HG03469 (cell line): ENCODE data around the gene CLDN19.

Experiments
- ATAC-seq: cut with Tn5 transposase; IDR thresholded peaks from one replicate; pipeline ENCODE4 v1.9.1; 2021; ENCODE audit warnings: mild to moderate bottlenecking, moderate library complexity, moderate number of reproducible peaks; ENCODE audit not compliant: unreplicated experiment

The CLDN19 gene

DNA sequence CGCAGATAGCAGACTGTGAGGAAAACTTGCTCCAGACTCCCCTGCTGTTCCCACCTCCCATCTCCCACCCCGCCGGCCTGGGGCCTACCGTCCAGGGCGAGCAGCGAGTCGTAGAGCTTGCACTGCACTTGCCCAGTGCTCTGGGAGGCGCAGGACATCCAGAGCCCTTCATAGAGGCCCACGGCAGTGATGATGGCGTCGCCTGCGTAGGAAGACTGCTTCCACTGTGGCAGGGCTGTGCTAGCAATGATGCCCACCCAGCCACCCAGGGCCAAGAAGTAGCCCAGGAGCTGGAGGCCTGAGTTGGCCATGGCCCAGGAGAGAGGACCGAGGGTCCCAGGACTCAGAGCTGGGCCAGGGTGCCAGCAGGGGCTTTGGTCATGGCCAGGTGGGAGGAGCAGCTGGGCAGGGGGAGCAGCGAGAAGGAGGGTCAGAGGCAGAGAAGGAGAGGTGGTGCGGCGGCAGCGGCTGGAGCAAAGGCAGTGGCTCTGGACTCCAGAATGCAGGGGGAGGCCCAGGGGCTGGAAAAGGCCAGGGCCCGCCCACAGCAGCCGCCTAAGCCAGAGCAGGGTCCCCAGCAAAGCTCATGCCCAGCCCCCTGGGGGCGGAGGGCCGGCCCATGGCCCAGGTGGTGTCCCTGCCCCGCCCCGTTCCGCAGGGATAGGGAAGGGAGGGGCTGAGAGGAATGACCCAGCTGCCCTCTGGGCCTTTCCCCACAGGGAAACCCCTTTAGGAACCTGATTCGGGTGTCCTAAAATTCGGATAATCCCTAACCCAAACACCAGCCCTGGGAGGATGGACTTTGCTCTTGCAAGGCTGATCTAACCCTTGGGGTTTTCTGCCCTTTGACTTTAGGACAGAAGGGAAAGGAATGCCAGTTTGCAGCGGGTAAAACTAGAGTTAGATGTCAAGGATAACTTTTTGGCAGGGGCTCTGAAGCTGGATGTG lies at the start of gene CLDN19:
CLDN19 (minus strand) TSS at position 484 of the 948 bp plus-strand sequence; CDS start at position 311, 173 bp downstream.
- ATAC-seq = no peak

DNA sequence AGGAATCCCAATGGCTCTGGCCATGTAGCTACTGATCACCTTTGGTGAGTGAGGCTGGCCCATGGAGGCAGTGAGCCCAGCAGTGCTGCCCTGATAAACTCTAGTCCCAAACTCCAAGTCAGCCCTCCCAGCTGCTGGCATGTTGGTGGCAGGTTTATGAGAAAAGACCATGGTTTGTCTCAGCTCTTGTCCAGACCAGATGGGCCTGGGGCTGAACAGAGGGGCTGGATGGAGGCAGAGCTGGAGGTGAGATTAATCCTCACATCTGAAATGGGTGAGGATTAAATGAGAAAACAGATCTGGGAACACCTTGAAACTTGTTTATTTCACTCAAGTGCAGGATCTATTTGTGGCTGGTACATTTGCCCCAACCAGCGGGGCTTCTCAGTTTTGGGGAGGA lies 48.0 kb upstream of the CLDN19 start:
- no peak for ATAC-seq

DNA sequence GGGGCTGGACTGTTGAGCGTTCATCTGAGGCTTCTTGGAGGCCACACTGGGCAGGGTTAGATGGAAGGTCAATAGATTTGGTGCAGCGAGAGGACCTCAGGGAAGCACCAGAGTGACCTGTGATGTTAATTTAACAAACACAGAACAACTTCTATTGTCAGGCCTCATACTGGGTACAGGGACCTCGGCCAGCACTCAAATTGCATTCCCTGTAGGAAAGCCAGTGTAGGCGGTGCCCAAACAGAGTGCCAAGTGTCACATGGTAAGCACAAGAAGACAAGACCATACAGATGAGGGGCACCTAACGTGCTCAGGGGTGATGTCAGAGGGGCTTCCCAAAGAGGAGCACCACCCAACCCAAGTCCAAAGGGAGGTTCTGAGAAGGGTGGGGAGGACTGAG lies 46.1 kb upstream of the CLDN19 start:
- no peak for ATAC-seq

- ATAC-seq = no peak
Measured at GRCh38 chr1:42784946-42785693, 45.1 kb upstream of the CLDN19 start, which contains the start of gene TMEM269. Gene TMEM269 (plus strand): TSS chr1:42784991. CDS start chr1:42789894, 4,903 bp downstream.

- no peak for ATAC-seq
Measured at GRCh38 chr1:42784547-42784945, 44.5 kb upstream of the CLDN19 start.

DNA sequence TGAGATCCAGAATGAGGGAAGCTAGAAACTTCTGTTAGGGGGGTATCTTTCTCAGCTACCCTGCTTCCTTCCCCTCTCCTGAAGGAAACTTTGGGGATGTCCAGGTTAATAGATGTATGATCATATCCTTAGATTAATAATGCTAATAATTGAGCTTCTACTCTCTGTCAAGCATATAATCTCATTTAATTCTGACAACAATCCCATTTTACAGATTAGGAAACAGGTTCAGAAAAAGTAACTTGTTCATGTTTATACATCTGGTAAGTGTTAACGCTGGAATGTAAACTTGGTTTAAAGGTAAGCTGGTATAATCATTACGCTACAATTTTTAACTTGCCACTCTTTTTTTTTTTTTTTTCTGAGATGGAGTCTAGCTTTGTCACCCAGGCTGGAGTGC lies 43.1 kb upstream of the CLDN19 start:
- no peak for ATAC-seq

- no peak for ATAC-seq
Measured at GRCh38 chr1:42780176-42780575, 40.1 kb upstream of the CLDN19 start.

GRCh38 chr1:42779725-42780124 lies 39.7 kb upstream of the CLDN19 start:
- ATAC-seq = no peak

- no peak for ATAC-seq
Measured at GRCh38 chr1:42777852-42778251, 37.8 kb upstream of the CLDN19 start.

GRCh38 chr1:42776502-42776901 lies 36.5 kb upstream of the CLDN19 start:
- ATAC-seq = no peak

DNA sequence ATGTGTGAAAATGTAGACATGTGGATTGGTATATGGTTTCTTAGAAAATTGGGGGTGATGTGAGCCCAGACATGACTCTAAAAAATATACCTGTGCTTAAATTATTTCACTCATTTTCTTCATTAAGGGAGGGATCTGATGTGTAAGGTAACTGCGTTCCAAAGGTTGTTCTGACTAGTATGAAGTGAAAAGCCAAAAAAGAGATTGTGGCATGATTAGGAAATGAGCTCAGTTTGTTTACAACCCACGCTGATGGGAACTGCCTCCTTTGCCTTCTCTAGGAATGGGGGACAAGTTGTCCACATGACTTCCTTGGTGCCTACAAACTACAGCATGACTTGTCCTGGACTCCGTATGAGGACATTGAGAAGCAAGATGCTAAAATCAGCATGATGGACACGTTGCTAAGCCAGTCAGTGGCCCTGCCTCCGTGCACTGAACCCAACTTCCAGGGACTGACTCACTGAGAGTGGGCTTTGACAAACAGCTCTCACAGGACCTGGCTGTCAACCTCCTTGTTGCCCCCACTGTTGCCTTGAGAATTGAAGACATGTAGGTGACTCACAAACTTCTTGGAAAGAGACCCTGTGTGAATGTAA lies 35.0 kb upstream of the CLDN19 start:
- ATAC-seq = no peak

DNA sequence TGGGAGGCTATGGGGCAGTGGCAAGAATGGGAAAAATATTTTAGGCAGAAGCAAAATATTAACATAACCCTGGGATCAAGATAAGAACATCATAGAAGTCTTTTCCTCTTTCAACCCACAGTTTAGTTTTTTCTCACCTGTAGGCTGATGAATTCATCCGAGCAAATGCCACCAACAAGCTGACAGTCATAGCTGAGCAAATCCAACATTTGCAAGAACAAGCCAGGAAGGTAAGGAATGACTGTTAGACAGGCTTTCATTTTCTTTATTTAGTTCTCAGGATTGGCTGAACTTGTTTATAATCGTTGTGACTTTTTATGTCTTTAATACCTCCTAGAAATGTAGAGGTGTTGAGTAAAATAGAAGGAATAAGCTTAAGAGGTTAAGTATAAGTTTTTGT lies 33.4 kb upstream of the CLDN19 start:
- no peak for ATAC-seq

- no peak for ATAC-seq
Measured at GRCh38 chr1:42769811-42770210, 29.8 kb upstream of the CLDN19 start.

DNA sequence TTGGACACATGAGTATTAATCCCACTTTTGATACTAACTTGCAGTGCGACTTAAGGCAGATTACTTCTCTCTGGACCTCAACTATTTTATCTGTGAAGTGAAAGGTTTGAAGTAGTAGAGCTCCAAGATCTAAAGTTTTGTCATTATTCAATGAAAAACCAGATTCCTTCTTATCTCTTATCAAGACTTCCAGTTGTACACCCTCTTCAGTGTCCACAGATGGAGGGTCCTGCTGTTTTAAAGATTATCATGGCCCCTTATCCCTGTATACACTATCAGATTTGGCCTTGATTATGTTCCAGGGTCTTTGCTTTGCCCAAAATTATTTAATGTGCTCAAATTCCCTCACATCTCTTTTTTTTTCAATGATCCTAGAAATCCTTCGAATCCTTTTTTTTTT lies 28.1 kb upstream of the CLDN19 start:
- no peak for ATAC-seq

DNA sequence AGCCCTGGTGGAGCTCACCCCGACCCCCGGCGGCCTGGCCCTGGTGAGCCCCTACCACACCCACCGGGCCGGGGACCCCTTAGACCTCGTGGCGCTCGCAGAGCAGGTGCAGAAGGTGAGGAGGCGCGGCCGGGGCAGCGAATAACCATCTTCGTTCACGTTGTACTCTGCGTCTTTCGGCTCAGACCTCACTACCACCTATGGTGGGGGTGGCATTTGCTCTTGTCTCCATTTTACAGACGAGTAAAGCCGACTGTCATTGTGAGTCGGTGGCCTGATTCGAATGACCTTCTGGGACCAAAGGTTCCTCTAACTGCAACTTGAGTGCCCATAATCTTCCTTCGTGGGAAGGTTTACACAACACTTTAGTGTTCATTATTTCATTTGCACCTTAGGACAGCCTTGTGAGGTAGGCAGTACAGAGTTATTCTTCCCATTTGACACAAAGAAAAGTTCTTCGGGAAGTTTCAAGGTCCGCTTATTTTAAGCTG lies 27.5 kb upstream of the CLDN19 start:
- peak; percentile 13 for ATAC-seq

GRCh38 chr1:42766741-42767509 lies 26.9 kb upstream of the CLDN19 start, which contains the start of the genes C1orf50 and P3H1:
Gene C1orf50 (plus strand): TSS chr1:42767249. CDS start chr1:42767312, 63 bp downstream.
Gene P3H1 (minus strand): TSS chr1:42767028. CDS start chr1:42766971, 57 bp downstream.
- peak; percentile 81 for ATAC-seq

GRCh38 chr1:42765832-42766740 lies 26.1 kb upstream of the CLDN19 start:
- ATAC-seq = peak; percentile 2

- ATAC-seq = no peak
Measured at GRCh38 chr1:42765269-42765668, 25.2 kb upstream of the CLDN19 start.

GRCh38 chr1:42762269-42762668 lies 22.2 kb upstream of the CLDN19 start:
- no peak for ATAC-seq
